ENCODE results near the gene LYVE1.

LYVE1 gene

DNA sequence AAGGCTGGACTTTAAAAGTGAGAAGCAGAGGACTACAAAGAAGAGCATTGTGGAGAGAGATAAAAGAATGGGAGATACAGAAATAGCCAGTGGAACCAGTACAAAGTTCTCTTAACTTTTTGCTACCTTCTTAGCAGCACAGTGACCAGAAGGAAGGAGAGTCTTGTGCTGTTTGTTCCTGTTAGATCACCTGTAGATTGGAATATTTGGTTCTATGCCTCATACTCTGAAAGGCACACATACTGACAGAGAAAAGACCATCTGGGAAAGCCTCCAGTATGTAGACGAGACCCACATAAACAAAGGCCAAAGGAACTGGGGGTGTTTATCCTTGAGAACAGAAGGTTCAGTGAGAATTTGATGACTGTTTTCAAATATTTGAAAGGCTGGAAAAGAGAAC, 46.2 kb downstream of the LYVE1 start:
- no peak for DNase-seq (ENCODE audit: low spot score)

- DNase-seq (ENCODE audit: low spot score) = no peak
These were observed 47.9 kb downstream of the LYVE1 start for GRCh38 chr11:10520562-10520961.

DNA sequence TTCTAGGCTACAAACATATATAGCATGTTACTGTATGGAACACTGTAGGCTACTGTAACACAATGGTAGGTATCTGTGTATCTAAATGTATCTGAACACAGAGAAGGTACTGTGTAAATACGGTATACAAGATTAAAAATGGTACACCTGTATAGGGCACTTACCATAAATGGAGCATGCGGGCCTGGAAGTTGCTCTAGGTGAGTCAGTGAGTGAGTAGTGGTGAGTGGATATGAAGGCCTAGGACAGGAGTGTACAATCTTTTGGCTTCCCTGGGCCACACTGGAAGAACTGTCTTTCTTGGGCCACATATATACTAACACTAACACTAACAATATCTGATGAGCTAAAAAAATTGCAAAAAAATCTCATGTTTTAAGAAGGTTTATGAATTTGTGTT, 48.8 kb downstream of the LYVE1 start:
- DNase-seq (ENCODE audit: low spot score) = no peak

DNA sequence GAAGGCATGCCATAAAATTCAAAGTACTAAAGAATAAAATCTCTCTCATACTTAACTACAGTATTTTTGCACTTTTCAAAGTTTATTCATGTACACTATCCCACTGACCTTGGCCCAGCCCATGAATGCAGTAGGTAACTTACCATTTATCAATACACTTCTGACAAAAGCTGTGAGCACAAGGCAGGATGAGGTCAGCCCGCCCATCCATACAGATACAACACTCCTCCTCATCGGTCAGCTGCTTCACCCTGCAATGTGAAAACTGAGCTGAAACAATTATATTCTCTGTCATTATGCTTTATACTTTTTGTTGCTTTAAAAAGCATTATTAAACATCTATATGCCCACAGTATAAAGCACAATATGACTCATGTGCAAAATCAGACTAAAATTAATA, 49.6 kb downstream of the LYVE1 start:
- DNase-seq (ENCODE audit: low spot score) = no peak

- no peak for DNase-seq (ENCODE audit: low spot score)
These were observed 50.3 kb downstream of the LYVE1 start for GRCh38 chr11:10518123-10518522.

GRCh38 chr11:10515418-10515817, 53.0 kb downstream of the LYVE1 start:
- DNase-seq (ENCODE audit: low spot score) = no peak

DNA sequence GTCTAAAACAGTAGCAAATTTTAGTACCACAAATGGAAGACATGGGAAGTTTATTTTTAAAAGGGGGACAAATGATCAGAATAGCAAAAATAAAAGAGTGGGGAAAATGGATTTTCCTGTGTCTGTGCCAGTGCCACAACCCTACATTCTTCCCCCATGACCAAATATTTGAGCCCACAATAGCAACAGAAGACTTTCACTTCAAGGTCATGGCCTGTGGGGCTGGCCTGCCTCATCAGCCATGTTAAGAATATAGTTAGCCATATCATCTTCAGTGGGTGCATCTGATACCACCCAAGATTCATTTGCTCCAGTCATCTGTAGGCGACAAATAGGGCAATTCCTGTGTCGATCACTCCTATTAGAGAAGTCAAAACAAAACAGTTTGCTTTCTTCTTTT, 53.8 kb downstream of the LYVE1 start:
- DNase-seq (ENCODE audit: low spot score) = peak; percentile 36

DNA sequence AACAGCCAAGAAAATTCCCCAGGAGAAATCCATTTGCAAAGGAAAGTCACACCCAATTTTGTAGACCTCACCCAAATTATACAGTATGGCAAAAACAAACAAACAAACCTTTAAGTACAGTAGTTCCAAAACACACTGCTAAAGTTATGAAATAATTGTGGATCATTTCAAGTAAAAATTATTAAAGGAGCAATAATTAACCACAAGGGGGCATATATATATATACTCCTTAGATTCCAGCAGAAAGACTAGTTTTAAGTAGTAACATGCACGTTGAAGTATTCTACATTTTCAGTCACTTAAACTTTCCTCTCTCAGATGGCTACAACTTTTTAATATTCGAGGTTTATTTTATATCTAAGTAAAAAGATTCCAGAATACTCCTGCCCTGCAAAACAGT, 54.3 kb downstream of the LYVE1 start:
- DNase-seq (ENCODE audit: low spot score) = peak; percentile 14

- no peak for DNase-seq (ENCODE audit: low spot score)
These were observed 57.3 kb downstream of the LYVE1 start for GRCh38 chr11:10511181-10511621.

Measured in AG08395 (cell line).